Measurements from ENCODE around the gene EIF2B5. TPM values are rescaled to one million over a fixed set of nuclear protein-coding genes. Genes with fewer than 3 reads are reported as not detected.
A peak's percentile ranks its signal among the peaks of the same experiment; 100 is the strongest.
"Not testable (repeated sequence)": the region's sequence is repeated elsewhere in the genome, so short reads cannot be mapped to it uniquely, and the experiment has no call there.

The EIF2B5 gene
- total RNA-seq (2014; rRNA removed; shearing (Covaris generic)), result 62.6 and 66.4 TPM in 2 replicates
- polyA plus RNA-seq (2015; cell fraction: cytosol; rRNA removed), result 55.3 and 56.3 TPM in 2 replicates
- polyA plus RNA-seq (2015; cell fraction: nucleus; rRNA removed), result 218 TPM in 2 replicates

DNA sequence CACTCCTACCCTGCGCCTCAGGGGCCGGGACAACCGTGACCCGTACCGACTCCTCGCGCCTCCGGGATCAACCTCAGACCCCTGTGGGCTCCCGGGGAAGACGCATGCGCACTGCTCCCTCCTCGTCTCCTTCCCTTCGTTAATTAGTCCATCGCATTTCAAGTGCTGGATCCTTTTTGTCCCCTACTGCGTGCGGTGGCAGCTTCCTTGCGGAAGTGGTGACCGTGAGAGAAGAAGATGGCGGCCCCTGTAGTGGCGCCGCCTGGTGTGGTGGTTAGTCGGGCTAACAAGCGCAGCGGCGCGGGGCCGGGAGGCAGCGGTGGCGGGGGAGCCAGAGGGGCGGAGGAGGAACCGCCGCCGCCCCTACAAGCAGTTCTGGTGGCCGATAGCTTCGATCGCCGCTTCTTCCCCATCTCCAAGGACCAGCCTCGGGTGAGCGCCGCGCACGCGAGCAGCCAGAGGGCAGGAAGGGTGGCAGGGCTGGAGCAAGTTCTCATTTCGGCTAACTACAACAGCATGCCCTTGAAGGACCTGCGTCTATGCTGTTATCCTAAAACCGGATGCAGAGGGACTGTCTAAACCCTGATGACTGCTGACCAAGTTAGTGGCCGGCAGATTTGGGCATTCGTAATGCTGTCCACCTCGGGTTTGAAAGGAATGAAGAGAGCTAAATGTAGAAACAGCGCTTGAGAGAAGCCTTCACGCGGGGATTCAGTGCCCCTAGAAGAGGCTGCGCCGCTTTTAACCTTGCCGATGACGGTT lies at the start of gene EIF2B5:
EIF2B5 (plus strand) TSS at position 210 of the 762 bp plus-strand sequence; CDS start at position 238, 28 bp downstream.
- in situ Hi-C loops (cut with HindIII; ENCODE audit: low pct_unique_long_range_greater_than_20kb, low sequenced_read_pairs), result no loop called here
- peak; percentile 96 for DNase-seq (ENCODE audit: low read depth, low spot score)

GRCh38 chr3:184085389-184085852 lies 49.7 kb upstream of the EIF2B5 start:
- no peak for DNase-seq (ENCODE audit: low read depth, low spot score)
- in situ Hi-C loops (cut with HindIII; ENCODE audit: low pct_unique_long_range_greater_than_20kb, low sequenced_read_pairs), result no loop called here

DNA sequence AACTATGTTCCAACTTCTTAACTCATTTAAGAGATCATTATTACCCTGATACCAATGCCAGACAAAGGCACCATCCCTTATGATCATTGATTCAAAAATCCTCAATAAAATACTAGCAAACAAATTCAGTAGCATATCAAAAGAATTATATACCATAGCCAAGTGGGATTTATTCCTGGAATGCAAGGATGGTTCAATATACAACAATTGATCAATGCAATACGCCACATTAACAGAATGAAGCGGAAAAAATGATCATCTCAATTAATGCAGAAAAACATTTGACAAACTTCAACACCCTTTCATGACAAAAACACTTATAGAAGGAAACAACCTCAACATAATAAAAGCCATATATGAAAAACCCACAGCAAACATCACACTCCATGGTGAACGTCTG lies 43.0 kb upstream of the EIF2B5 start:
- in situ Hi-C loops (cut with HindIII; ENCODE audit: low pct_unique_long_range_greater_than_20kb, low sequenced_read_pairs), result no loop called here
- DNase-seq (ENCODE audit: low read depth, low spot score), result no peak

GRCh38 chr3:184096811-184097383 lies 38.3 kb upstream of the EIF2B5 start, which contains the start of gene HTR3E:
Gene HTR3E, plus strand, starts transcription at chr3:184097064. Its CDS starts 466 bp downstream, at chr3:184097530.
- DNase-seq (ENCODE audit: low read depth, low spot score), result no peak

DNA sequence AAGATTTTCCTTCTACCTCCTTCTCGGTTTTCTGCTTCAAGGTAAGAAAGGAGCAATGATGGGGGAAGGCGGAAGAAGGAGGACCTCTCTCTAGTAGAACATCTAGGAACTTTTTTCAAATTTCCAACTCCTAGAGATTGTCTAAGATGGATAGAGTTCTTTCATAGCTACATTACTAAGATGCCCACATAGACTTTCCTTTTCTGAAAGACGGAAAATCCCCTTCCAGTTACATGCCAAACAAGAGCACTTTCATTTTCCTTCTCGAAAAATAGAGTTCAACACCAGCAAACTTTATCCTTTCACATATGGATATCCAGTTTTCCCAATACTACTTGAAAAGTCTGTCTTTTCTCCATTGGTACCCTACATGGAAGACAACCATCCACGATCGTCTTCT lies 37.6 kb upstream of the EIF2B5 start:
- no peak for DNase-seq (ENCODE audit: low read depth, low spot score)
- in situ Hi-C loops (cut with HindIII; ENCODE audit: low pct_unique_long_range_greater_than_20kb, low sequenced_read_pairs), result no loop called here

More at GRCh38 chr3:184096811-184097383, 38.3 kb upstream of the EIF2B5 start, which contains the start of gene HTR3E:
- in situ Hi-C loops (cut with HindIII; ENCODE audit: low pct_unique_long_range_greater_than_20kb, low sequenced_read_pairs), result no loop called here

GRCh38 chr3:184099806-184100686 lies 35.1 kb upstream of the EIF2B5 start:
- in situ Hi-C loops (cut with HindIII; ENCODE audit: low pct_unique_long_range_greater_than_20kb, low sequenced_read_pairs), result no loop called here
- no peak for DNase-seq (ENCODE audit: low read depth, low spot score)

GRCh38 chr3:184110316-184110725 lies 24.8 kb upstream of the EIF2B5 start:
- in situ Hi-C loops (cut with HindIII; ENCODE audit: low pct_unique_long_range_greater_than_20kb, low sequenced_read_pairs), result no loop called here
- DNase-seq (ENCODE audit: low read depth, low spot score), result peak; percentile 60

GRCh38 chr3:184116017-184116416 lies 19.1 kb upstream of the EIF2B5 start:
- in situ Hi-C loops (cut with HindIII; ENCODE audit: low pct_unique_long_range_greater_than_20kb, low sequenced_read_pairs), result no loop called here
- DNase-seq (ENCODE audit: low read depth, low spot score), result no peak

- peak; percentile 41 for DNase-seq (ENCODE audit: low read depth, low spot score)
- in situ Hi-C loops (cut with HindIII; ENCODE audit: low pct_unique_long_range_greater_than_20kb, low sequenced_read_pairs), result no loop called here
Observed at GRCh38 chr3:184117636-184118035, 17.5 kb upstream of the EIF2B5 start.

DNA sequence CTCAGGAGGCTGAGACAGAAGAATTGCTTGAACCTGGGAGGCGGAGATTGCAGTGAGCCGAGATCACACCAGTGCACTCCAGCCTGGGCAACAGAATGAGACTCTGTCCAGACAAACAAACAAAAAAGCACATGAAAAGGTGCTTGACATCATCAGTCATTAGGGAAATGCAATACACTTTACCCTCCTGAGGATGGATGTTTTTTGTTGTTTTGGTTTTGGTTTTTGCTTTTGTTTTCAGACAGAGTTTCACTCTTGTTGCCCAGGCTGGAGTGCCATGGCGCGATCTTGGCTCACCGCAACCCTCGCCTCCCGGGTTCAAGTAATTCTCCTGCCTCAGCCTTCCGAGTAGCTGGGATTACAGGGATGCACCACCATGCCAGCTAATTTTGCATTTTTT lies 14.1 kb upstream of the EIF2B5 start:
- DNase-seq (ENCODE audit: low read depth, low spot score); in situ Hi-C loops (cut with HindIII; ENCODE audit: low pct_unique_long_range_greater_than_20kb, low sequenced_read_pairs): not testable (repeated sequence)

- no peak for DNase-seq (ENCODE audit: low read depth, low spot score)
- in situ Hi-C loops (cut with HindIII; ENCODE audit: low pct_unique_long_range_greater_than_20kb, low sequenced_read_pairs), result no loop called here
Observed at GRCh38 chr3:184126006-184126405, 9.2 kb upstream of the EIF2B5 start.

DNA sequence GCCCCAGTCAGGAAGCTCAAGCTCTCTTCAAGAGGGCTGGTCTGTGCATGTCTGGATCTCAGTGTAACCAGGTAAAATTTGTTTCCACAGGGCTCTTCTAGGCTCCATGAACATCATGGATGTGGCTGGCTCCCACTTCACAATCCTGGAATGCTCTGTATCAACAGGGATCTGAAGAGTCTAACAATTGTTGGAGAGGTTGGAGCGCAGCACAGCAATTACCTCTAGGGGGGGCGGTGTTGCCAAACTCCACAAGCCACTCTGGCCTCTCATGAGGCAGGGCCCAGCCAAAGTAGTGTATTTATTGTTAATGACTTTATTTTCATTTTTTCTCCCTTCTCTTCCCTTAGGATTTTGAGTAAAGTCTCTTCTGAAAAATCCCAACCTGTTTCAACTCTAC lies 6.1 kb upstream of the EIF2B5 start:
- peak; percentile 60 for DNase-seq (ENCODE audit: low read depth, low spot score)
- in situ Hi-C loops (cut with HindIII; ENCODE audit: low pct_unique_long_range_greater_than_20kb, low sequenced_read_pairs), result no loop called here

DNA sequence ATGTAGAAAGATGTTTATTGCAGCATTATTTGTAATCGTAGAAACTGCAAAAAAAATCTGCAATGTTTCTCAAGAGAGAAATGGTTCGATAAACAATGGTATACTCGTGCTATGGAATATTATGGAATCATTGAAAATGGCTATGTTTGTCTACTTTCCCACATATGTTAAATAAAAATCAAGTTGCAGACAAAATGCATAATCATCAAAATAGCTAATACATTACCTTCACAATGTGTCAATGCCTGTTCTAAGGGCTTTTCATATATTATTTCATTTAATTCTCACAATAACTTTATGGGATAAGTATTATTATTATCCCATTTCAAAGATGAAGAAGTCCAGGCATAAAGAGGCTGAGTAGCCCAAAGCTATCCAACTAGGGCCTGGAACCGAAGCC lies 2.2 kb upstream of the EIF2B5 start:
- DNase-seq (ENCODE audit: low read depth, low spot score), result no peak
- in situ Hi-C loops (cut with HindIII; ENCODE audit: low pct_unique_long_range_greater_than_20kb, low sequenced_read_pairs), result no loop called here

DNA sequence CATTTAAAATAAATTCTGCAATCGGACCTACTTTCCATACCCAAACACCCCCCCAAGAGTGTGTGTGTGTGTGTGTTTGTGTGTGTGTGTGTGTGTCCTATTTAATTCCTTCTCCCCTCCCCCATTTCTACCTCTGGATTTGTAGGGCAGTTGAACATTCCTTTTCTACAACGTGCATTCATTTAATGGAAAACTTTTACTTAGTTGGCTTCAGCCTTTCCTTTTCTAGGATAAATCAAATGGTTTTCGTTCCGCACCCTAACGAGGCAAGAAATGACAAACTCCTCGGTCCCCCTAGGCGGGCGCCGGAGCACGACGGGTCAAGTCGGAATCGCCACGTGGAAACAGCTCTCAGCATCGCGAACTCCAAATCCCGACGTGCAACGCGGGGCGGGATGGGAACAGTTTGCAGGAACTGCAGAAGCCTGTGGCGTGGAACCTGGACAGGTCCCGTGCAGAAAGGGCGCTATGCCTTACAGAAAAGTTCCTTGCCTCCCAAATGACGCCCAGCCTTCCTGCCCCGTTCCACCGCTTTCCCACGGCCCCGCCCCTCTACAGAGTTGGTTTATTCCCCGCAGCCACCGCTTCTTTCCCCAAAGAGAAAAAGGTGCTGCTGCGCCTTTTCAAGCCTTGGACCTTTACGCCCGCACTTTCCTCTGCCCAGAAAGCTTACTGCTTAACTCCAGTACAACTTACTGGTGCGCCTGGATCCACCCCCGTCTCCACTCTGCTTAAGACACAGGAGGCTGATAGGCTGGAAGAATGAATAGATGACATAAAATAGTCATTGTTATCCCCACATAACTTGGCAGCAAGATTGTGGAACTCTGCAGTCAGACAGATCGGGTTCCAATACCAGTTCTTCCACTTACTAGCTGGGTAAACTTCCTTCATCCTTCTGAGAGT lies 1.1 kb upstream of the EIF2B5 start:
- in situ Hi-C loops (cut with HindIII; ENCODE audit: low pct_unique_long_range_greater_than_20kb, low sequenced_read_pairs), result no loop called here

GRCh38 chr3:184134746-184135148 lies 411 bp upstream of the EIF2B5 start:
- DNase-seq (ENCODE audit: low read depth, low spot score), result no peak
- in situ Hi-C loops (cut with HindIII; ENCODE audit: low pct_unique_long_range_greater_than_20kb, low sequenced_read_pairs), result no loop called here

More for the DNA sequence above, 1.1 kb upstream of the EIF2B5 start:
- DNase-seq (ENCODE audit: low read depth, low spot score), result peak; percentile 90

DNA sequence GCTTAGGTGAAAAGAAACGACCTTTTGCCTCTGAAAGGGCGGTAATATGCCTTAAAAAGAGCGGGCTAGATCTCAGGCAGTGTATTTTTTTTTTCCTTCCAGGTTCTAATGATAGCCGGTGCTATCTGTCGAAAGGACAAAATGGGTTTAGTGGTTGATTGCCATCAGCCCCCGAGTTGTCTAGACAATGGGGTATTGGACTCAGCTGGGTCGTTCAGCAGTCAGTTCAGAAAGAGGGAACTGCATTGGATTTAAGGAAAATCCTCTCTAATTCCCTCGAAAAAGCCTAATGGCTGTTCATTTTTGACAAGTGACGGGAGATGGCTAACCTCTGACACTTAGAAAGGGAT lies 728 bp downstream of the EIF2B5 start:
- DNase-seq (ENCODE audit: low read depth, low spot score), result no peak
- in situ Hi-C loops (cut with HindIII; ENCODE audit: low pct_unique_long_range_greater_than_20kb, low sequenced_read_pairs), result no loop called here

DNA sequence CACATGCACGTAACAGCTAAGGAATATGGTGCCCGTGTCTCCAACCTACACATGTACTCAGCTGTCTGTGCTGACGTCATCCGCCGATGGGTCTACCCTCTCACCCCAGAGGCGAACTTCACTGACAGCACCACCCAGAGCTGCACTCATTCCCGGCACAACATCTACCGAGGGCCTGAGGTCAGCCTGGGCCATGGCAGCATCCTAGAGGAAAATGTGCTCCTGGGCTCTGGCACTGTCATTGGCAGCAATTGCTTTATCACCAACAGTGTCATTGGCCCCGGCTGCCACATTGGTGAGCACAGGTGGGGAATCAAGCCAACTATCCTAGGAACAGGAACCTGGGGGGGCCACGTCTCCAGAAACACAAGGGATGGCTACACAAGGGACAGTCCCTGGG lies 5.3 kb downstream of the EIF2B5 start:
- in situ Hi-C loops (cut with HindIII; ENCODE audit: low pct_unique_long_range_greater_than_20kb, low sequenced_read_pairs), result no loop called here
- no peak for DNase-seq (ENCODE audit: low read depth, low spot score)
